H1 (cell line): ENCODE data around the gene WDR27. TPM values are rescaled to one million over a fixed set of nuclear protein-coding genes. Genes with fewer than 3 reads are reported as not detected.

ENCODE experiments used
- CHD1 ChIP-seq: IDR thresholded peaks from 2 replicates; pipeline ENCODE4 v1.6.1; 2012; ENCODE audit warnings: low read depth, low read length, improper control_type of control experiment
- EGR1 ChIP-seq: IDR thresholded peaks from 2 replicates; pipeline ENCODE4 v1.6.1; 2011; ENCODE audit warnings: low read depth, low read length, borderline replicate concordance
- polyA plus RNA-seq, 7 experiments: library from polyadenylated mRNA; depleted of rRNA in 3 of 7; stranded (reverse) in 5 of 7; unstranded in 2 of 7; fragments of >200 nt in 5 of 7; fragments of 200-250 nt in 2 of 7; gene quantifications; 1 replicate in 5 of 7; 2 replicates in 1 of 7; 4 replicates in 1 of 7; pipeline versions ENCODE4 v1.2.1 to v1.2.3, GENCODE V29; 2011 to 2013; ENCODE audit warnings: missing spikeins in 2 of 7, mixed read lengths in 2 of 7
- total RNA-seq: library from RNA; stranded (reverse); fragmentation: NEBNext Ultra II Directional; extraction: Animal tissue kit (Norgen Biotek cat#: 25700); gene quantifications from 2 replicates; pipeline ENCODE4 v1.2.1, GENCODE V29; 2021

Gene WDR27
- total and polyA plus RNA-seq, 2 of the 8 experiments (the other 6 are each of a cell fraction or from before 2014, with no cell fraction given): 53.6 to 68.6 TPM

GRCh38 chr6:169542491-169542890 lies 159.3 kb downstream of the WDR27 start (continued):
- TF ChIP-seq CHD1: no peak
- no peak for TF ChIP-seq EGR1
